K562 (cell line): ENCODE measurements around the gene OR9Q1. TPM values are rescaled to one million over a fixed set of nuclear protein-coding genes. Genes with fewer than 3 reads are reported as not detected.

Experiments used
- ADNP ChIP-seq: fragments of 200-800 bp; sonication (Bioruptor generic); IDR thresholded peaks from 2 replicates; pipeline ENCODE4 v1.6.1; 2016; ENCODE audit warnings: missing genetic modification characterization, missing compliant biosample characterization
- FOSL1 ChIP-seq: fragments of 200-800 bp; sonication (Bioruptor generic); conservative IDR thresholded peaks from 2 replicates; pipeline ENCODE4 v1.6.1; 2016; ENCODE audit warnings: missing genetic modification characterization, missing compliant biosample characterization
- ID3 ChIP-seq, 2 experiments: fragments of 250-450 bp in 1 of 2; fragments of 450-650 bp in 1 of 2; sonication (Bioruptor Pico) in 1 of 2; IDR thresholded peaks; 2 replicates each; pipeline versions ENCODE4 v1.6.1 to v1.8.0; 2016 to 2021; ENCODE audit warnings: mild to moderate bottlenecking in 2 of 2, moderate library complexity in 2 of 2, missing compliant biosample characterization in 1 of 2, missing genetic modification characterization in 1 of 2
- NFIX ChIP-seq: fragments of 250-450 bp; sonication (Bioruptor Pico); IDR thresholded peaks from 2 replicates; pipeline ENCODE4 v1.4.0; 2020; ENCODE audit warnings: low read depth, mild to moderate bottlenecking, moderate library complexity
- NR1H2 ChIP-seq: sonication (generic); formaldehyde crosslinking; IDR thresholded peaks from 2 replicates; pipeline ENCODE4 v1.4.0; 2020; ENCODE audit warnings: mild to moderate bottlenecking, missing genetic modification reagents
- ZNF717 ChIP-seq: fragments of 250-450 bp; sonication (Bioruptor Pico); IDR thresholded peaks from 2 replicates; pipeline ENCODE4 v1.5.0; 2021
- polyA plus RNA-seq, 8 experiments: library from polyadenylated mRNA; depleted of rRNA in 4 of 8; stranded (reverse) in 5 of 8; unstranded in 3 of 8; fragments of >200 nt; fragmentation: Nextera tagmentation in 2 of 8; fragmentation: Illumina TruSeq in 1 of 8; extraction: Ambion mirVana in 2 of 8; extraction: Trizol in 1 of 8; gene quantifications; 2 replicates each; pipeline versions ENCODE4 v1.2.1 to v1.2.3, GENCODE V29; 2011 to 2014; ENCODE audit warnings: inconsistent platforms in 1 of 8, missing spikeins in 1 of 8
- total RNA-seq, 7 experiments: library from RNA; depleted of rRNA in 6 of 7; stranded (reverse); fragments of >200 nt in 6 of 7; fragmentation: Illumina TruSeq in 2 of 7; extraction: Trizol in 2 of 7; gene quantifications; 2 replicates each; pipeline versions ENCODE4 v1.2.1 to v1.2.3, GENCODE V29; 2011 to 2021; ENCODE audit warnings: low replicate concordance in 1 of 7
- TF ChIP-seq, protein P1 (sequence below): fragments of 200-600 bp; sonication (generic); IDR thresholded peaks from one replicate; pipeline ENCODE4 v1.6.1; 2012; ENCODE audit warnings: mild to moderate bottlenecking, low read depth, low read length, inconsistent platforms

The OR9Q1 gene
- total and polyA plus RNA-seq, 9 of the 15 experiments (the other 6 are each of a cell fraction or from before 2014, with no cell fraction given): not detected

DNA sequence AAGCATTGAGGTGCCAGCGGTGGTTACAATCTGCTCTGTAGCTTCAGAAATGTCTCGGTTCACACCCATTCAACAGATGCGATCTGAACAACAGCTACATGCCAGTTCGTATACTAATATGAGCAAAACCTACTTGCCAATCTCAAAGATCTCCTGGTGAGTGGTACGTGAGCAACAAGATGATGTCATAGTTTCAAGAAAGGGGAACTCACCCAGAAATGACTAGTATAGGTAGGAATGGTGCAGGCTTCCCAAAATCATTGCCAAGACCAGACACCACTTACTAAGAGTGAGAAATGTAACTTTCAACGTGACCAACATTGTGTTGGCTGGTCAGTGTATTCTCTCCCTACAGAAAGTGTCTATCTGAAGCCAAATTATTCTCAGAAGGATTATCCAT lies 38.1 kb downstream of the OR9Q1 start (continued):
- TF ChIP-seq ID3 (CRISPR knock-in tag; IDR thresholded peaks at IDR 0.05) (no peak), ID3 (tag; IDR thresholded peaks at IDR 0.05) (no peak), ADNP (tag) (no peak), NFIX (CRISPR knock-in tag) (no peak), FOSL1 (tag) (0 out of 2 replicates have a peak, but pooled peaks have one; percentile 30), ZNF717 (CRISPR knock-in tag) (no peak), NR1H2 (CRISPR knock-in tag) (no peak)
- TF ChIP-seq, protein P1, sequence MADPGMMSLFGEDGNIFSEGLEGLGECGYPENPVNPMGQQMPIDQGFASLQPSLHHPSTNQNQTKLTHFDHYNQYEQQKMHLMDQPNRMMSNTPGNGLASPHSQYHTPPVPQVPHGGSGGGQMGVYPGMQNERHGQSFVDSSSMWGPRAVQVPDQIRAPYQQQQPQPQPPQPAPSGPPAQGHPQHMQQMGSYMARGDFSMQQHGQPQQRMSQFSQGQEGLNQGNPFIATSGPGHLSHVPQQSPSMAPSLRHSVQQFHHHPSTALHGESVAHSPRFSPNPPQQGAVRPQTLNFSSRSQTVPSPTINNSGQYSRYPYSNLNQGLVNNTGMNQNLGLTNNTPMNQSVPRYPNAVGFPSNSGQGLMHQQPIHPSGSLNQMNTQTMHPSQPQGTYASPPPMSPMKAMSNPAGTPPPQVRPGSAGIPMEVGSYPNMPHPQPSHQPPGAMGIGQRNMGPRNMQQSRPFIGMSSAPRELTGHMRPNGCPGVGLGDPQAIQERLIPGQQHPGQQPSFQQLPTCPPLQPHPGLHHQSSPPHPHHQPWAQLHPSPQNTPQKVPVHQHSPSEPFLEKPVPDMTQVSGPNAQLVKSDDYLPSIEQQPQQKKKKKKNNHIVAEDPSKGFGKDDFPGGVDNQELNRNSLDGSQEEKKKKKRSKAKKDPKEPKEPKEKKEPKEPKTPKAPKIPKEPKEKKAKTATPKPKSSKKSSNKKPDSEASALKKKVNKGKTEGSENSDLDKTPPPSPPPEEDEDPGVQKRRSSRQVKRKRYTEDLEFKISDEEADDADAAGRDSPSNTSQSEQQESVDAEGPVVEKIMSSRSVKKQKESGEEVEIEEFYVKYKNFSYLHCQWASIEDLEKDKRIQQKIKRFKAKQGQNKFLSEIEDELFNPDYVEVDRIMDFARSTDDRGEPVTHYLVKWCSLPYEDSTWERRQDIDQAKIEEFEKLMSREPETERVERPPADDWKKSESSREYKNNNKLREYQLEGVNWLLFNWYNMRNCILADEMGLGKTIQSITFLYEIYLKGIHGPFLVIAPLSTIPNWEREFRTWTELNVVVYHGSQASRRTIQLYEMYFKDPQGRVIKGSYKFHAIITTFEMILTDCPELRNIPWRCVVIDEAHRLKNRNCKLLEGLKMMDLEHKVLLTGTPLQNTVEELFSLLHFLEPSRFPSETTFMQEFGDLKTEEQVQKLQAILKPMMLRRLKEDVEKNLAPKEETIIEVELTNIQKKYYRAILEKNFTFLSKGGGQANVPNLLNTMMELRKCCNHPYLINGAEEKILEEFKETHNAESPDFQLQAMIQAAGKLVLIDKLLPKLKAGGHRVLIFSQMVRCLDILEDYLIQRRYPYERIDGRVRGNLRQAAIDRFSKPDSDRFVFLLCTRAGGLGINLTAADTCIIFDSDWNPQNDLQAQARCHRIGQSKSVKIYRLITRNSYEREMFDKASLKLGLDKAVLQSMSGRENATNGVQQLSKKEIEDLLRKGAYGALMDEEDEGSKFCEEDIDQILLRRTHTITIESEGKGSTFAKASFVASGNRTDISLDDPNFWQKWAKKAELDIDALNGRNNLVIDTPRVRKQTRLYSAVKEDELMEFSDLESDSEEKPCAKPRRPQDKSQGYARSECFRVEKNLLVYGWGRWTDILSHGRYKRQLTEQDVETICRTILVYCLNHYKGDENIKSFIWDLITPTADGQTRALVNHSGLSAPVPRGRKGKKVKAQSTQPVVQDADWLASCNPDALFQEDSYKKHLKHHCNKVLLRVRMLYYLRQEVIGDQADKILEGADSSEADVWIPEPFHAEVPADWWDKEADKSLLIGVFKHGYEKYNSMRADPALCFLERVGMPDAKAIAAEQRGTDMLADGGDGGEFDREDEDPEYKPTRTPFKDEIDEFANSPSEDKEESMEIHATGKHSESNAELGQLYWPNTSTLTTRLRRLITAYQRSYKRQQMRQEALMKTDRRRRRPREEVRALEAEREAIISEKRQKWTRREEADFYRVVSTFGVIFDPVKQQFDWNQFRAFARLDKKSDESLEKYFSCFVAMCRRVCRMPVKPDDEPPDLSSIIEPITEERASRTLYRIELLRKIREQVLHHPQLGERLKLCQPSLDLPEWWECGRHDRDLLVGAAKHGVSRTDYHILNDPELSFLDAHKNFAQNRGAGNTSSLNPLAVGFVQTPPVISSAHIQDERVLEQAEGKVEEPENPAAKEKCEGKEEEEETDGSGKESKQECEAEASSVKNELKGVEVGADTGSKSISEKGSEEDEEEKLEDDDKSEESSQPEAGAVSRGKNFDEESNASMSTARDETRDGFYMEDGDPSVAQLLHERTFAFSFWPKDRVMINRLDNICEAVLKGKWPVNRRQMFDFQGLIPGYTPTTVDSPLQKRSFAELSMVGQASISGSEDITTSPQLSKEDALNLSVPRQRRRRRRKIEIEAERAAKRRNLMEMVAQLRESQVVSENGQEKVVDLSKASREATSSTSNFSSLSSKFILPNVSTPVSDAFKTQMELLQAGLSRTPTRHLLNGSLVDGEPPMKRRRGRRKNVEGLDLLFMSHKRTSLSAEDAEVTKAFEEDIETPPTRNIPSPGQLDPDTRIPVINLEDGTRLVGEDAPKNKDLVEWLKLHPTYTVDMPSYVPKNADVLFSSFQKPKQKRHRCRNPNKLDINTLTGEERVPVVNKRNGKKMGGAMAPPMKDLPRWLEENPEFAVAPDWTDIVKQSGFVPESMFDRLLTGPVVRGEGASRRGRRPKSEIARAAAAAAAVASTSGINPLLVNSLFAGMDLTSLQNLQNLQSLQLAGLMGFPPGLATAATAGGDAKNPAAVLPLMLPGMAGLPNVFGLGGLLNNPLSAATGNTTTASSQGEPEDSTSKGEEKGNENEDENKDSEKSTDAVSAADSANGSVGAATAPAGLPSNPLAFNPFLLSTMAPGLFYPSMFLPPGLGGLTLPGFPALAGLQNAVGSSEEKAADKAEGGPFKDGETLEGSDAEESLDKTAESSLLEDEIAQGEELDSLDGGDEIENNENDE: no peak
